Activated CD8-positive, alpha-beta memory T cell treated with anti-CD3 and anti-CD28 coated beads for 36 hours (primary cell): ENCODE data around the gene A1BG. TPM values are rescaled to one million over a fixed set of nuclear protein-coding genes. Genes with fewer than 3 reads are reported as not detected.

ENCODE experiments used
- CTCF ChIA-PET: fragments of 350-600 bp; sonication (Branson Sonifier 250); formaldehyde crosslinking; loops from one replicate; lab custom pipeline; 2021; ENCODE audit warnings: antibody characterized with exemption; lab: Charles Lee
- POLR2A ChIA-PET: fragments of 350-600 bp; sonication (Branson Sonifier 250); formaldehyde crosslinking; loops from one replicate; lab custom pipeline; 2021; ENCODE audit warnings: antibody characterized with exemption; lab: Charles Lee
- total RNA-seq, 2 experiments: library from RNA; stranded (reverse); gene quantifications; one replicate each; pipeline ENCODE4 v1.2.3, GENCODE V29; 2021

The A1BG gene
- total RNA-seq, 2 experiments from 2014 or later, result 16.7 to 18.1 TPM

DNA sequence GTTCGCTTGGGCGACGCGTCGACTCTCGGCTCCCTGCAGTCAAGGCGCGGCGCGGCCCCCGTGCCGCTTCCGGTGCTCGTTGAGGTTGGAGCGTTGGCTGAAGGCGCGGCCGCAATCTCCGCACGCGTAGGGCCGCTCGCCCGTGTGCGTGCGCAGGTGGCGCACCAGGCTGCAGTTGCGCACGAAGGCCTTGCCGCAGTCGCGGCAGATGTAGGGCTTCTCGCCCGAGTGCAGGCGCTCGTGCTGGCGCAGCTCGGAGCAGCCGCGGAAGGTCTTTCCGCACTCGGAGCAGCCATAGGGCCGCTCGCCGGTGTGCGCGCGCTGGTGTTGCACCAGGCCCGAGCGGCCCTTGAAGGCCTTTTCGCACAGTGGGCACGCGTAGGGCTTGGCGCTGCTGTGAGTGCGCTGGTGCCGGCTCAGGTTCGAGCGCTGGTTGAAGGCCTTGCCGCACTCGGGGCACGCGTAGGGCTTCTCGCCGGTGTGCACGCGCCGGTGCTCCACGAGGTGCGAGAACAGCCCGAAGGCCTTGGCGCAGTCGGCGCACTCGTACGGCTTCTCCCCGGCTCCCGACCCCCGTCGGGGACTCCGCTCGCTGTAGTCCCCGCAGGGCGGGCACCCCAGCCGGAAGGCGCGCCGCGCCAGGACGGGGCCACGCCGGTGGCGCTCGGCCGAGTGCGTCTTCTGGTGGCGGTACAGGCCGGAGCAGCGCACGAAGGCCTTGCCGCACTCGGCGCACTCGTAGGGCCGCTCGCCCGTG lies 14.6 kb upstream of the A1BG start:
- ChIA-PET CTCF (no interaction called here), POLR2A (no interaction called here)

GRCh38 chr19:58366585-58367430 lies 13.5 kb upstream of the A1BG start:
- ChIA-PET POLR2A (no interaction called here), CTCF (no interaction called here)

DNA sequence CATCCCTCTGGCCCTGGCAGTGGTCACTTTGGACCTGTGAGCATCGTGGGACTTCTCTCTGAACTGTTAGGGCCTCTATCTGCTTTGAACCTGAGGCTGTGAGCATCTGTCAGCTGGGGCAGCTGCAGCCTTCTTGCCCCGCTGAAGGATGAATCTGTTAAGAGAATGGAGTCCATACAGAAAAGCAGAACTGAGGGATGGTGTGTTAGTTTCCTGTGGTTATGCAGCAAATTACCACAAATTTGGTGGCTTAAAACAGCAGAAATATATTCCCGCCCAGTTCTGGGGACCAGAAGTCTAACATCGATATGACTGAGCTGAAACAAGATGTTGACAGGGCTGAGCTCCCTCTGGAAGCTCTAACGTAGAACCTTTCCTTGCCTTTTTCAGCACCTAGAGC lies 10.9 kb upstream of the A1BG start:
- ChIA-PET POLR2A (interaction anchor here (0.6 kb wide), 1 partner anchor 24 kb away, joined by 3 read pairs; no protein-coding TSS in a partner anchor), CTCF (interaction anchor here (1.0 kb wide), 1 partner anchor 16 kb away, joined by 3 read pairs; no protein-coding TSS in a partner anchor)

- POLR2A ChIA-PET, result interaction anchor here (0.5 to 1.8 kb wide), 14 partner anchors 14 to 216 kb away, joined by 3 to 12 read pairs (median 5); partner anchors contain the start of genes ERVK3-1, RPS5, ZBTB45 and ZNF544
These were observed 9.1 kb upstream of the A1BG start, which contains the start of gene ZNF497 for GRCh38 chr19:58362272-58362994. ZNF497 (minus strand) TSS chr19:58362751; CDS start chr19:58357635, 5,116 bp downstream.

DNA sequence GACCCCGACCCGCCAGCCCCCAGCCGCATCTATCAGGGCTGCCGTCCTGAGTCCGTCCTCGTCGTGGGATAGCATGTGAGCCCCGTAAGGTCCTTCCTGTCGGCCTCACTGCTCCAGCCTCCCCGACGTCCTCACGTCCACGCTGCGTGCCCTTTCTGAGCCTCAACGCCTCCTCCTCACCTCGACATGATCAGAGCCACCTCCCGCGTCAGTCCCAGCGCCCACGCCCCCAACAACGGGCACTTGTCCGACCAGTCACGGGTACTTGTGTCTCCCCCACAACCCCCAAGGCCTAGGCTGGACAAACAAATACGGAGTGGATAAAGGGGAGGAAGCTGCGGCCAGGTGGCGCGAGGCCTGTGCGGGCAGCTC lies 8.6 kb upstream of the A1BG start:
- POLR2A ChIA-PET, result interaction anchor here (0.5 to 1.8 kb wide), 10 partner anchors 15 to 217 kb away, joined by 3 to 12 read pairs (median 5); partner anchors contain the start of genes RPS5, ZBTB45, ZNF544 and ZNF837
- CTCF ChIA-PET, result interaction anchor here (0.6 to 1.5 kb wide), 3 partner anchors 14 to 40 kb away, joined by 3 to 6 read pairs (median 4); partner anchors contain the start of gene ZSCAN22

More at GRCh38 chr19:58362272-58362994, 9.1 kb upstream of the A1BG start, which contains the start of gene ZNF497:
- CTCF ChIA-PET, result interaction anchor here (0.6 to 1.5 kb wide), 6 partner anchors 11 to 157 kb away, joined by 3 to 6 read pairs (median 4); partner anchors contain the start of gene ZSCAN22

GRCh38 chr19:58357481-58358145 lies 4.3 kb upstream of the A1BG start:
- ChIA-PET POLR2A (no interaction called here), CTCF (interaction anchor here (0.8 to 1.1 kb wide), 2 partner anchors 9 to 12 kb away, joined by 3 read pairs; no protein-coding TSS in a partner anchor)

DNA sequence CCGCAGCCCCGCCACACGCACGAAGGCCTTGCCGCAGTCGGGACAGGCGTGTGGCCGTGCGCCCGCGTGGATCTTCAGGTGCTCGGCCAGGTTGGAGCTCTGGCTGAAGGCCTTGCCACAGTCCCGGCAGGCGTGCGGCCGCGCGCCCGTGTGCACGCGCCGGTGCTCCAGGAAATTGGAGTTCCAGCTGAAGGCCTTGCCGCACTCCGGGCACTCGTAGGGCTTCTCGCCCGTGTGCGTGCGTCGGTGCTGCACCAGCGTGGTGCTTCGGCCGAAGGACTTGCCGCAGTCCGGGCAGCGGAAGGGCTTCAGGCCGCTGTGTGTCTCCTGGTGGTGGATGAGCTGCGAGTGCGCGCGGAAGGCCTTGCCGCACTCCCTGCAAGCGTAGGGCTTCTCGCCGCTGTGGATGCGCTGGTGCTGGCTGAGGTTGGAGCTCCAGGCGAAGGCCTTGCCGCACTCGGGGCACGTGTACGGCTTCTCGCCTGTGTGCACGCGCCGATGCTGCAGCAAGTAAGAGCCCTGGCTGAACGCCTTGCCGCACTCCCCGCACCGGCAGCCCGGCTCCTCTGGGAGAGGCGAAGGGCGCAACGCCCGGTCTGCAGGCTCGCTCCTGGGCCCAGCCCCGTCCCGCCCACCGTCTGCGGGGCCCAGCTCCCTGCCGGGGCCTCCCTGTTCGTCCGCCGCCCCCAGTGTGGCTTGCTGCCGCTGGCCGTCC lies 3.6 kb upstream of the A1BG start:
- ChIA-PET CTCF (interaction anchor here (0.8 to 1.1 kb wide), 2 partner anchors 9 to 12 kb away, joined by 3 read pairs; no protein-coding TSS in a partner anchor), POLR2A (interaction anchor here (0.6 to 1.0 kb wide), 2 partner anchors 9 to 75 kb away, joined by 3 read pairs; no protein-coding TSS in a partner anchor)

GRCh38 chr19:58355908-58356765 lies 2.8 kb upstream of the A1BG start:
- POLR2A ChIA-PET, result interaction anchor here (0.6 to 1.3 kb wide), 4 partner anchors 8 to 74 kb away, joined by 3 read pairs; no protein-coding TSS in a partner anchor
- CTCF ChIA-PET, result no interaction called here

GRCh38 chr19:58355215-58355796 lies 2.0 kb upstream of the A1BG start:
- ChIA-PET CTCF (no interaction called here), POLR2A (interaction anchor here (1.3 kb wide), 1 partner anchor 8 kb away, joined by 3 read pairs; no protein-coding TSS in a partner anchor)

DNA sequence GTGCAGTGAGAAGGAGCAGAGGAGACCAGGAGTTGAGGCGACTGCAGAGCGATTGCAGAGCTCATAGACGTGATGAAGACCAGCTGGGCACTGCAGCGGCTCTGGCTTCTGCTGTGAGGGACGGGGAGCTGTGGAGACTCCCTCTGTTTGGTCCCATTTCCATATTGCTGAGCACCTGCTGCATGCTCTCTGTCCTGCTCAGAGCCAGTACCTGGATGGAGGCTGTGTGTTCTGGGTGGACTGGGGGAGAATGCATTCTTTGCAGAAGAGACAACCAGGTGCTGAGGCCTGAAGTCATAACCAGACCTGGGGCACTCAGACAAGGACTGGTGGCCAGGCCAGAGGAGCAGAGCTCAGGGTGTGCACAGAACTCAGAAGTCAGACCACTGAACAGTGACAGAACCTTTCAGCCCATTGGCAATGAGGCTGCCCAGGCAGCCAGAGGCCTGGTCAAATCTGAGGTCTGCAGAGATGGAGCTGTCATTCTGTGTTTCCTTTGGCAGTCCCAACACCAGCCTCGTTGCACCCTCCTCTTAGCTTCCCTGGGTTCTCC lies 1.3 kb upstream of the A1BG start:
- CTCF ChIA-PET, result no interaction called here
- POLR2A ChIA-PET, result no interaction called here

DNA sequence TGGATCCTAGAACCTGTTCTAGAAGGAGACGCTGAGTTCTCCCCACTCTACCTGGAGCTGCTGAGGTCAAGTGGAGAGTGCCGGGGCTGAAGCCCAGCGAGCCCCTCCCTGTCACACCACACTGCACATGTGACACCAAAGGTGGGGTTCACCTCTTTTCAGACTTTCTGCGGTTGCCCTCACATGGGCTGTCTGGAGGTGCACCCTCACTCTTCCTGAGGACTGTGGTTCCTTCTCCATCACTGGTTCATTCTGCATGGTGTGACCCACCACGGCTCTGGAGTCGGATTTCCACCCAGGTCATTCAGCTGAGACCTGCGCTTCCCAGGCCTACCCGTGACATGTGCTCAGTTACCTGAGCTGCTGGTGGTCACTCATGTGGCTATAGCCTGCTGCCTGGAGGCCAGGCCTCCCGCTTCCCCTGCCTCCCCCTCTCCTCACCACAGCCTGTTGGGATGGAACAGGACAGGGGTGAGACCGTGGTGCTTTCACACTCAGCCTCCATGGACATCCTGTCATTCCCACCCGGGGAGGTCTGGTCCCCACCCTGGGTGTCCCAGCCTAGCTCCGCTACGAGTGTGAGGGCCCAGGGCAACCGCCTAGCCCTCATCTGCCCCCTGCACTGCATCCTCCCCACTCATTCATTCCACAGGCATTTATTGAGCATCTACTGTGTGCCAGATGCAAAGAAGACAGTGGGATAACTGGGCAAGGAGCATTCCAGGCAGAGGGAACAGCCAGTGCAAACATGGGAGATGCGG lies 605 bp upstream of the A1BG start:
- ChIA-PET POLR2A (no interaction called here), CTCF (no interaction called here)

- POLR2A ChIA-PET, result interaction anchor here (0.6 kb wide), 1 partner anchor 435 kb away, joined by 4 read pairs; no protein-coding TSS in a partner anchor
- CTCF ChIA-PET, result interaction anchor here (0.6 to 0.7 kb wide), 2 partner anchors 11 kb away, joined by 3 to 4 read pairs; partner anchors contain the start of gene ZNF497
These were observed 1.1 kb downstream of the A1BG start for GRCh38 chr19:58351990-58352755.

GRCh38 chr19:58351558-58351878 lies 1.8 kb downstream of the A1BG start:
- ChIA-PET POLR2A (no interaction called here), CTCF (interaction anchor here (0.7 kb wide), 1 partner anchor 11 kb away, joined by 3 read pairs; the partner anchor contains the start of gene ZNF497)

GRCh38 chr19:58350871-58351557 lies 2.3 kb downstream of the A1BG start:
- POLR2A ChIA-PET, result no interaction called here
- CTCF ChIA-PET, result no interaction called here
